K562 (cell line): ENCODE data around the gene PON3. TPM values are rescaled to one million over a fixed set of nuclear protein-coding genes. Genes with fewer than 3 reads are reported as not detected.

Experiments used
- ATAC-seq: fragments of 200-7000 bp; cut with Tn5 transposase; 3 replicates; pipeline ENCODE4 v1.9.1; 2020; ENCODE audit warnings: moderate library complexity
- BruUV-seq: library from RNA; stranded (reverse); fragments of 400-500 nt; replicated peaks from 2 replicates; lab custom pipeline; 2021; lab: Mats Ljungman, UMichigan
- CTCF ChIA-PET: fragments of 300-600 bp; formaldehyde crosslinking; extraction: SDS; loops from one replicate; lab custom pipeline; 2021; ENCODE audit warnings: low intra/inter-chr PET ratio; lab: Yijun Ruan, JAX
- POLR2A ChIA-PET: fragments of 300-600, 350-650 bp; sonication (Branson Sonifier 250); formaldehyde crosslinking; extraction: SDS; loops from one replicate; lab custom pipeline; 2021; ENCODE audit warnings: antibody characterized with exemption, inconsistent platforms; lab: Yijun Ruan, JAX
- DNase-seq, 4 experiments: peaks; one replicate each; pipeline versions ENCODE4 v3.0.0 to v3.0.0-alpha.2; 2011 to 2018; ENCODE audit warnings: low spot score in 3 of 4, mixed read lengths in 3 of 4; ENCODE audit errors: extremely low read depth in 1 of 4
- FAIRE-seq: peaks from 2 replicates; lab custom pipeline; 2011; peaks lifted over from hg19 to GRCh38; lab: Jason Lieb, UNC
- H2AFZ ChIP-seq: 2 replicates; pipeline ENCODE4 v1.6.0; 2011; ENCODE audit warnings: low read depth, low read length, control low read depth, inconsistent platforms
- H3K27ac ChIP-seq: fragments of 200-600 bp; 3 replicates; pipeline ENCODE4 v1.8.0; 2011; ENCODE audit warnings: low read depth, mild to moderate bottlenecking, control low read depth, inconsistent platforms, low read length, moderate library complexity, mixed read lengths; ENCODE audit errors: extremely low read depth
- H3K27me3 ChIP-seq, 2 experiments: fragments of 300-600 bp in 1 of 2; 2 replicates in 1 of 2; 3 replicates in 1 of 2; pipeline versions ENCODE4 v1.6.0 to v1.8.0; 2011; ENCODE audit warnings: inconsistent platforms in 2 of 2, low read length in 2 of 2, mild to moderate bottlenecking in 1 of 2, mixed read lengths in 1 of 2, moderate library complexity in 1 of 2; ENCODE audit not compliant: control insufficient read depth in 2 of 2, insufficient read depth in 2 of 2
- H3K36me3 ChIP-seq: fragments of 300-600 bp; 3 replicates; pipeline ENCODE4 v1.8.0; 2011; ENCODE audit warnings: mild to moderate bottlenecking, low read length, inconsistent platforms; ENCODE audit not compliant: control insufficient read depth, insufficient read depth
- H3K4me1 ChIP-seq, 2 experiments: fragments of 200-600 bp in 1 of 2; replicated peaks in 1 of 2; 2 replicates in 1 of 2; 3 replicates in 1 of 2; pipeline versions ENCODE4 v1.5.1 to v1.8.0; 2011; ENCODE audit warnings: inconsistent platforms in 2 of 2, low read length in 2 of 2, mild to moderate bottlenecking in 1 of 2, mixed read lengths in 1 of 2, moderate library complexity in 1 of 2; ENCODE audit not compliant: control insufficient read depth in 2 of 2, insufficient read depth in 2 of 2
- H3K4me2 ChIP-seq: 2 replicates; pipeline ENCODE4 v1.6.1; 2011; ENCODE audit warnings: low read length, control low read depth, inconsistent platforms, mixed read lengths; ENCODE audit not compliant: insufficient read depth
- H3K4me3 ChIP-seq: fragments of 200-600 bp; sonication (generic), shearing (Covaris generic); 2 replicates; pipeline ENCODE4 v1.5.1; 2016; ENCODE audit warnings: control low read depth, inconsistent platforms
- H3K79me2 ChIP-seq: fragments of 200-600 bp; 3 replicates; pipeline ENCODE4 v1.8.0; 2011; ENCODE audit warnings: low read length, inconsistent platforms; ENCODE audit not compliant: control insufficient read depth, insufficient read depth
- H3K9ac ChIP-seq, 2 experiments: 2 replicates each; pipeline versions ENCODE4 v1.6.0 to v1.6.1; 2011; ENCODE audit warnings: low read depth in 2 of 2, low read length in 2 of 2, control low read depth in 1 of 2, inconsistent platforms in 1 of 2, mild to moderate bottlenecking in 1 of 2, mixed read lengths in 1 of 2; ENCODE audit not compliant: insufficient read depth in 1 of 2
- H3K9me1 ChIP-seq: one replicate; pipeline ENCODE4 v1.6.0; 2011; ENCODE audit warnings: inconsistent platforms, mild to moderate bottlenecking, low read length, moderate library complexity; ENCODE audit not compliant: control insufficient read depth, insufficient read depth
- H3K9me3 ChIP-seq: replicated peaks from 2 replicates; pipeline ENCODE4 v1.5.1; 2011; ENCODE audit warnings: low read depth, low read length, inconsistent platforms; ENCODE audit not compliant: control insufficient read depth, insufficient read depth
- H4K20me1 ChIP-seq: replicated peaks from 2 replicates; pipeline ENCODE4 v1.6.1; 2011; ENCODE audit warnings: low read length, inconsistent platforms, mixed read lengths; ENCODE audit not compliant: control insufficient read depth, insufficient read depth
- CEBPB ChIP-seq: fragments of 450-650 bp; IDR thresholded peaks from 2 replicates; pipeline ENCODE4 v1.6.1; 2016; ENCODE audit warnings: missing genetic modification characterization, missing compliant biosample characterization
- MAFG ChIP-seq: fragments of 450-650 bp; conservative IDR thresholded peaks from 2 replicates; pipeline ENCODE4 v1.6.1; 2016; ENCODE audit warnings: missing genetic modification characterization, missing compliant biosample characterization
- MIER1 ChIP-seq: fragments of 450-650 bp; IDR thresholded peaks from 2 replicates; pipeline ENCODE4 v1.6.1; 2016; ENCODE audit warnings: antibody characterized with exemption, mild to moderate bottlenecking, low read depth
- NFXL1 ChIP-seq: fragments of 450-650 bp; formaldehyde crosslinking; IDR thresholded peaks from 2 replicates; pipeline ENCODE4 v1.4.0; 2021; ENCODE audit warnings: mild to moderate bottlenecking
- PURB ChIP-seq: sonication (generic); formaldehyde crosslinking; IDR thresholded peaks from 2 replicates; pipeline ENCODE4 v1.9.0; 2021; ENCODE audit warnings: low read depth, mild to moderate bottlenecking, missing genetic modification reagents
- RREB1 ChIP-seq: fragments of 250-450 bp; sonication (Bioruptor Pico); IDR thresholded peaks from 2 replicates; pipeline ENCODE4 v1.4.0; 2020
- SPI1 ChIP-seq: IDR thresholded peaks from 2 replicates; pipeline ENCODE4 v1.6.1; 2011; ENCODE audit warnings: low read depth, low read length, control low read depth, borderline replicate concordance
- WHSC1 ChIP-seq: IDR thresholded peaks from one replicate; pipeline ENCODE4 v1.6.1; 2012; ENCODE audit warnings: low read length, control low read depth, inconsistent platforms
- ZNF354B ChIP-seq: fragments of 250-450 bp; sonication (Bioruptor Pico); IDR thresholded peaks from 2 replicates; pipeline ENCODE4 v1.4.0; 2020
- ZNF76 ChIP-seq: fragments of 250-450 bp; sonication (Bioruptor Pico); IDR thresholded peaks from 2 replicates; pipeline ENCODE4 v1.4.0; 2020; ENCODE audit warnings: mild to moderate bottlenecking, moderate library complexity, borderline replicate concordance
- ZSCAN29 ChIP-seq: fragments of 450-650 bp; IDR thresholded peaks from 2 replicates; pipeline ENCODE4 v1.6.1; 2017
- WGBS: fragments of 100-300 bp; shearing (Covaris generic); methylation state at CpG from one replicate; pipeline ENCODE4 v1.1.6; 2016; ENCODE audit warnings: low coverage, mixed read lengths; ENCODE audit not compliant: insufficient coverage; ENCODE audit errors: missing lambda C conversion rate; 5-methylcytosine and 5-hydroxymethylcytosine counted together
- in situ Hi-C: fragments of 300-500 bp; cut with MboI; formaldehyde crosslinking; loops from 4 replicates; pipeline ENCODE4 v1.15.0; 2018; ENCODE audit warnings: inconsistent platforms, mixed read lengths
- intact Hi-C: fragments of 100-400 bp; cut with micrococcal nuclease; formaldehyde crosslinking; loops from 2 replicates; pipeline ENCODE4 v1.14.2; 2022
- polyA plus RNA-seq, 8 experiments: library from polyadenylated mRNA; depleted of rRNA in 4 of 8; stranded (reverse) in 5 of 8; unstranded in 3 of 8; fragments of >200 nt; fragmentation: Nextera tagmentation in 2 of 8; fragmentation: Illumina TruSeq in 1 of 8; extraction: Ambion mirVana in 2 of 8; extraction: Trizol in 1 of 8; gene quantifications; 2 replicates each; pipeline versions ENCODE4 v1.2.1 to v1.2.3, GENCODE V29; 2011 to 2014; ENCODE audit warnings: inconsistent platforms in 1 of 8, missing spikeins in 1 of 8
- total RNA-seq, 7 experiments: library from RNA; depleted of rRNA in 6 of 7; stranded (reverse); fragments of >200 nt in 6 of 7; fragmentation: Illumina TruSeq in 2 of 7; extraction: Trizol in 2 of 7; gene quantifications; 2 replicates each; pipeline versions ENCODE4 v1.2.1 to v1.2.3, GENCODE V29; 2011 to 2021; ENCODE audit warnings: low replicate concordance in 1 of 7
- TF ChIP-seq, protein P1 (sequence below): IDR thresholded peaks from 2 replicates; pipeline ENCODE4 v1.6.1; 2011; ENCODE audit warnings: borderline replicate concordance, low read depth, mild to moderate bottlenecking, moderate library complexity, low read length; ENCODE audit not compliant: insufficient read depth, poor library complexity, severe bottlenecking

PON3 gene
- total and polyA plus RNA-seq, 9 of the 15 experiments (the other 6 are each of a cell fraction or from before 2014, with no cell fraction given), result 0.15 to 0.38 (median 0.18) TPM; not detected in 6

DNA sequence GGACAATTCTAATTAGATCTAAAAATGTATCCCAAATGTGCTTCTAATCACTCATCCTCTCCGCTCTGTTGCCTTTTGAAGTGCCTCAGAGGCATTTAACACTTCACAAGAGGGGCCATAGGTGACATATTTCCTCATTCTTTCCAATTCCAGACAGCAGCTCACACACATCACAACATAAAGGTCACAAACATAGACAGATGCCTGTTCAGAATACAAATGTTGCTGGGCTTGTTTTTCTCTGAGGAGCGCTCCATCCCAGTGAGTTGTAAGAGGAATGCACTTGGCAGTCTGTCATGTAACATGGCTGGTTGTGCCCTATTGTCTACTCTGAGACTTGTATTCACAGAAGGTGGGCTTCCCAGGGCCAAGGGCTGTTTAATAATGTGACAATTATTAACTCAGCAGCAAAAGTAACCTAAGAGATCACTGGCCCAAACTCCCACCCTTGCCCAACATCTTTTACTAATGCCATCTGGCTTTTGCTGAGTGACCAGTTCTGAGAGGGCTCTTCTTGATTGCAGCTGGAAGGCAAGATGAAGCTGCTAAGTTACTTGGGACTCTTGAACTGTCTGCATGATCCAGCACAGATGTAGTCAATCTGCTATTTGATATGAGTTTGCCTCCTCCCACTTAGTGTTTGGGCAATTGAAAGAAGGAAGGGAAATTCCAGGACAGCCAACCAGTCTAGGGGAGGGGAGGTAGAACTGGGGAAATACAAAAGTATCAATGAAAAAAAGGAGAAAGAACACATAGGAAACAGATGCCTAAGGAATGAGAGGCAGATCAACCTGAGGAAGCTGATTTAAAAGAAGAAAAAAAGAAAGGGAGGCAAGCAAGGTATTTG lies 25.0 kb upstream of the PON3 start:
- Histone ChIP-seq H3K4me1 (no peaks in the 10 kb centered on the region), H3K36me3 (peaks cover 8% of the 10 kb centered on the region; the same call in 2 of the 3 replicates), H4K20me1 (no peaks in the 10 kb centered on the region), H2AFZ (no peak overlapping the region), H3K9me3 (no peaks in the 10 kb centered on the region), H3K9ac (no peak overlapping the region), H3K9me1 (no peaks in the 10 kb centered on the region), H3K79me2 (no peaks in the 10 kb centered on the region), H3K4me2 (no peak overlapping the region), H3K4me3 (no peak overlapping the region), H3K27ac (no peak overlapping the region), H3K27me3 (no peaks in the 10 kb centered on the region)
- ChIA-PET CTCF (no interaction called here), POLR2A (interaction anchor here (0.6 kb wide), 1 partner anchor 14 kb away, joined by 3 read pairs; no protein-coding TSS in a partner anchor)
- DNase-seq (no peak), ATAC-seq (no peak), FAIRE-seq (no peak)
- in situ Hi-C loops (no loop called here), intact Hi-C loops (no loop called here)
- TF ChIP-seq MAFG (tag), result no peak
- TF ChIP-seq RREB1 (CRISPR knock-in tag), result no peak
- TF ChIP-seq WHSC1, result no peak
- no peak for TF ChIP-seq ZNF354B (CRISPR knock-in tag)
- TF ChIP-seq SPI1, result no peak
- no peak for TF ChIP-seq ZSCAN29
- no peak for TF ChIP-seq CEBPB
- no peak for TF ChIP-seq NFXL1 (CRISPR knock-in tag)
- no peak for TF ChIP-seq MIER1
- TF ChIP-seq, protein P1, sequence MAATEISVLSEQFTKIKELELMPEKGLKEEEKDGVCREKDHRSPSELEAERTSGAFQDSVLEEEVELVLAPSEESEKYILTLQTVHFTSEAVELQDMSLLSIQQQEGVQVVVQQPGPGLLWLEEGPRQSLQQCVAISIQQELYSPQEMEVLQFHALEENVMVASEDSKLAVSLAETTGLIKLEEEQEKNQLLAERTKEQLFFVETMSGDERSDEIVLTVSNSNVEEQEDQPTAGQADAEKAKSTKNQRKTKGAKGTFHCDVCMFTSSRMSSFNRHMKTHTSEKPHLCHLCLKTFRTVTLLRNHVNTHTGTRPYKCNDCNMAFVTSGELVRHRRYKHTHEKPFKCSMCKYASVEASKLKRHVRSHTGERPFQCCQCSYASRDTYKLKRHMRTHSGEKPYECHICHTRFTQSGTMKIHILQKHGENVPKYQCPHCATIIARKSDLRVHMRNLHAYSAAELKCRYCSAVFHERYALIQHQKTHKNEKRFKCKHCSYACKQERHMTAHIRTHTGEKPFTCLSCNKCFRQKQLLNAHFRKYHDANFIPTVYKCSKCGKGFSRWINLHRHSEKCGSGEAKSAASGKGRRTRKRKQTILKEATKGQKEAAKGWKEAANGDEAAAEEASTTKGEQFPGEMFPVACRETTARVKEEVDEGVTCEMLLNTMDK, result no peak
- TF ChIP-seq ZNF76 (CRISPR knock-in tag), result no peak
- no peak for TF ChIP-seq PURB (CRISPR knock-in tag)
- 94% methylated on average over 2 of the region's 2 CpGs for WGBS
- no TSS peak for BruUV-seq
